DMS79 (cell line): Measurements from ENCODE around the gene SMIM24.

ENCODE experiments used
- DNase-seq: peaks from one replicate; lab custom pipeline; 2025; lab: John Stamatoyannopoulos, UW

Gene SMIM24

DNA sequence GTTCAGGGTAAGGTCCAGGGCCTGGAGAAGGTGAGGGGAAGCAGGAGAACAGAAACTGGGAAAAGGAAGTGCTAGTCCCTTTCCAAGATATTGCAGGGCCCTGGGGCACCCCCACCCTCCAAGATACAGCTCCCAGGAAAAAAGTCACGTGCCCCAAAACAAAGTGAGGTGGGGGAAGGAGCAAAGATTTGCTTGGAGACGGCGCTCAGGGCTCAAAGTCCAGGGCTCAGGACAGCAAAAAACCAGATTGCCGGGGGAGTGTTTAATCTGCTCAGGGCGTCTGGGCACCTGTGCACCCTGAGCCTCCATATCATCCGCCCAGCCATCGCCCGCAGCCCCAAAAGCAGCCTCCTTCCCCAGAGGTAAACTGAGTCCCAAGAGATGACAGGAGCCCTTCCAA is 6.3 kb downstream of the SMIM24 start:
- no peak for DNase-seq

DNA sequence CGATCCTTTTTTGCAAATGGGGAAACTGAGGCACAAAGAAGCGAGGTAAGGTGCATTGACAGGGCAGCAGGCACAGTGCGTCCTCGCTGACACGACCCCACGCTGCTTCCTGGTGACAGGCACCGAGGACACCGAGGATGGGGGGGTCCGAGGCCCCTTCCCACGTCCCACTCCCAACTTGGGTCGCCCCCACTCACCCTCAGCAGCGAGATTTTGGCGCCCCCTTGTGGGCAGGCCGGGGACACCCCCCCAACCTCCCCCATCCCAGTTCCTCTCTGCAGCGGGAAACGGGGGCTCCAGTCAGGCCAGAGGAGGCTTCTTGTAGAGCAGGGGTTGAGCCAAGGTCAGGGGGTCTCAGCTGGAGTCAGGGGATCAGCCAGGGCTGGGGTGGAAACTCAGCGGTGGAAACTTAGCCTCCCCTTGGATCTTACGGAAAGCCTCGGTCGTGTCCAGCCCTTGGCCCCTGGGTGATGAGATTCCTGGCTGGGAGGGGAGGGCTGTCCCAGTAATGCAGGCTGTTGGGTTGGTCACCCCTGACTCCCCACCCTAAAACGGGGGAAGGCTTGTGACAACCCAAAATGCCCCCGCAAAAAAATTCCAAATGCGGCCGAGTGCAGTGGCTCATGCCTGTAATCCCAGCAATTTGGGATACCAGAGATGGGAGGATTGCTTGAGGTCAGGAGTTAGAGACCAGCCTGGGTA is 8.2 kb downstream of the SMIM24 start:
- no peak for DNase-seq

DNA sequence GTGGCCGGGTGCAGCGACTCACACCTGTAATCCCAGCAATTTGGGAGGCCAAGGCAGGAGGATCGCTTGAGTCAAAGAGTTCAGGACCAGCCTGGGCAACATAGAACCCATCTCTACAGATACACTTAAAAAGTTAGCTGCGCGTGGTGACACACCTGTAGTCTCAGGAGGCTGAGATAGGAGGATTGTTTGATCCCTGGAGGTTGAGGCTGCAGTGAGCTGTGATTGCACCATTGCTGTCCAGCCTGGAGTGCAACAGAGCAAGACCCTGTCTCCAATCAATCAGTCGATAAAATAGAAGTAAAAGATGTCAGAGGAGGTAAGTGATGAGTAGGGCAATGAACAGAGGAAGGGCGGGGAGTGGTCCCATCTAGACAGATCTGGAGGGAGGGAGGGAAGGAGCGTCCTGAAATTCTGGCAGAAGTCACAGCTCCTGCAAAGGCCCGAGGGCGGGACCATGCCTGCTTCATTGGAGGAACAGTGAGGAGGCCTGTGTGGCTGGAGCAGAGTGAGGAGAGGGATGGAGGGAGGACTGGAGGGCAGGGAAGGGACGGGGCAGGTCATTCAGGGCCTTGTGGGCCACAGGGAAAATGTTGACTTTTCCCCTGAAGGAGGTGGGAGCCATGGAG is 9.7 kb downstream of the SMIM24 start:
- DNase-seq = no peak

GRCh38 chr19:3469638-3470499 is 10.5 kb downstream of the SMIM24 start:
- no peak for DNase-seq

DNA sequence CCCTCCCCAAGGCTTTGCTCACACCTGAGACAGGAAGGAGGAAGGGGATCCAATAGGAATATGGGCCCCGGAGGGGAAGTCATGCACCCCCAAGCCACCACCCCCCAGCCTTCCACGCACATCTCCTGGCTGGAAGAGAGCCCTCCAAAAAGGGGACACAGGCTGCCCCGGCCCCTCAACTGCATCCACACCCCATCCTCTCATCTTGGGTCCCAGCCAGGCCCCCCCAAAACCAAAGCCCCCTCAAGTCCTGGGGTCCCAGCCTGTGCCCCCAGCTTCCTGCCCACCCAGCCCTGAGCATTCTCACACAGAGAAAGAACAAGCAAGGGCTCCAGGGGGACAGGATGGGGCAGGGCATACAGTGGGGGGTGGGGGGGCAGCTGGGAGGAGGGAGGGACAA is 12.1 kb downstream of the SMIM24 start:
- no peak for DNase-seq

DNA sequence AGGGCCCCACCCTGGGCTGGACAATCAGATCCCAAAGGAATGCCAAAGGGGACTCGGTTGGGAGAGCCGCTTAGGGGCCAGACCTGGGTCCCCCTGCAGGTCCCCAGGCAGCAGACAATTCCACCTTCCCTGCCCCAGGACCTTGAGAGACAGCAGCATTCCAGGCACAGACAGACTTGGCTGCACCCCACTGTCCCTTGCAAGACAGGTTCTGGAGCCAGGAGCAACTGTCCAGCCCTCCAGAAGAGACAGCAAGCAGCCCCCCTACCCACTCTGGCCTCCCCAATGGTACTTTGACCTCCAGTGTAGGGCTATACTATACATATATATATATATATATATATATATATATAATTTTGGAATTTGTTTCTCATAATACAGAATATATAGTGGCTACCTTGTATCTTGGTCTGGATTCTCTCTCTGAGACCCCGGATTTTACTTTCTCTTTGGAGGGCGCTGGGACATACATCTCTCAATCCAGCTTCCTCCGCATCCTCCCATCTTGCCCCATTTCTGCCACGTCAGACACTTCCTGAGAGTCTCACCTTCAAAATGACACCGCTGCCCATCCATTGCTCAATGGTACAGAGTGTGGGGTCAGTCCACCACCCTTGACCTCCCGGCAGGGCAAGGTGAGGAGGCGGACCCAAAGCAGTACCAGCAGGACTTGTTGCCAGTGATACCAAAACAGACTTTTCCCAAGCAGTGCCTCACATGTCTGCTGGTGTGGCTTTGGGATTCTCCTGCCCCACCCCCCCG is 12.7 kb downstream of the SMIM24 start:
- no peak for DNase-seq

DNA sequence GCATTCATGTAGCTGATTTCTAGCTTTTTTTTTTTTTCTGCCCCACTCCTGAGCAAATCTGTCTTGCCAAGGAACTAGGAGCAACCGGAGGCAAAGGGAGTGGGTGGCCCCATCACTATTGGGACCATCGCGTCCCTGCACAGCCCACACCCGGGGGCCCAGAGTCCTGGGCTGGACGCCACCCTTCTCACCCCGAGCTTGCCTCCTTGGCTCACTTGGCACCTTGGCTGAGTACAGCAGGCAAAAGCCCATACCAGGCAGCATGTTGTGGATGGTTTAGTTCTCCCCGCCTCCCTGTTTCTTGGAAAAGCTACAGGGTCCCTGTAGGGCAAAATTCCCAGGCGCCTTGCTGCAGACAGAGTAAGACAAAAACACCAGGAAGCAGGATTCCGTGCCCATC is 13.7 kb downstream of the SMIM24 start:
- DNase-seq = no peak

GRCh38 chr19:3465552-3465951 is 14.8 kb downstream of the SMIM24 start:
- no peak for DNase-seq

DNA sequence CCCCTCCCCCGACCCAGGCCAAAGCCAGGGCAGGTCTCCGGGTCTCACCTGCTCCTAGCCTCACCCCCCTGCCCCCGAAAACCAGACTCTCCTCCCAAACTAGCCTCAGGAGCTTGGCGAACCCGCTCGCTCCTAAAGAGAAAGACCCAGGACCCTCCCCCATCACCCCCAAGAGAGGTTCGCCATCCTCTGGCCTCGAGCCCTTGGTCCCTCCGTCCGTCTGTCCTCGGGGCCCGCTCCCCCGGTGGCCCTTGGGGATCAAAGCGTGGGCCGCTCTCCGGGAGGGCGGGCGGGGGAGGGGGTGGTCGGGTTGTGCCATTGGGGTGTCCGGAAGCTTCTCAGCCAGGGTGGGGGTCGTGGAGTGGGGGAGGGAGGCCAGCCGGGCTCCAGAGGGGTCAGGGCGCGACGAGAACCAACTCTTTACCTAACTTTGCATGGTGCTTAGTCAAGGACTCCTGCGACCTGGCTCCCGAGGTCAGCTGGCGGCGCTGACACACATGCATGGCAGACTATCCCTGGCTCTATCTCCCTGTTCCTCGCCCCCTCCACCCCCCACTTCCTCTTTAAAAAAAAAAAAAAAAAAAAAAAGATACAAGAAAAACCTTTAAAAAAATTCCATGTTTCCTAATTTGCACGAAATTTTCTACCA is 15.6 kb downstream of the SMIM24 start:
- no peak for DNase-seq

DNA sequence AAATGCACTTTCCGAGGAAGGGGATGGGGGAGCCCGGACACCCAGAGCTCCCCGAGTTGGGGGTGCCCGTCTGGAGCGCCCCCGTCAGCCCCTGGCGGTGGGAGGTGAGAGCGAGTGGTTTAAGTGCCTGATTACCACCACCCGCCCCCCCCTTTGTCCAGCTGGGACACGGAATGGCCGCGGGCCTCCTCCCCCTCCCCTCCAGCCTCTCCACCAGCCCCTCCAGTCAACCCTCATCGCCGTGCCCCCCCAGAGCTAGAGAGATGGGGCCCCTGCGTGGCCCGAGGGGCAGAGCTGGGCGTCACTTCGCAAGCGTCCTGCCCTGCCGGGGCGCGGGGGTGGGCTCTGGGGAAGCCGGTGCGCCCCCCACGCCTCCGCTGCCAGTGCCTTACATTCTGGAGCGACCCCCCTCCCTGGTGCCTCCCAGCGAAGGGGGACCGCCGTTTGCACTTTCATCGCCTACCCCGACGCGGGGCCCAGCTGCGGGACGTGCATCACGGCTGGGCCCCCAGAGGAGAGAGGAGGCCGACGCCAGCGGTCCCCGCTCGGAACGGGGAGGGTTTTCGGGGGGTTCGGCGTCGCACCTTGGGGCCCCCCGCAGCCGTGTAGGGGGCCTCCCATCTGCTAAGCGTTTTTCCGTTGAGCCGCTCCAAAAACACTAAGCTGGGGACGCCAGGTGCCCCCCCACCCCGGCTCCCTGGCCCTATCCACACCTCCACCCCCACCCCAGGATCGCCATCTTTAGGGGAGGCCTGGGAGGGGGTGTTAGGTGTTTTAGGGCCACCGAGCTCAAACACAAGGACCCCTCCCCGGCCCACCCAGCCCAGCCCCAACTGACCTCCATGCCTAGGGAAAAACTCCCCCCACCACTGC is 16.4 kb downstream of the SMIM24 start:
- no peak for DNase-seq

DNA sequence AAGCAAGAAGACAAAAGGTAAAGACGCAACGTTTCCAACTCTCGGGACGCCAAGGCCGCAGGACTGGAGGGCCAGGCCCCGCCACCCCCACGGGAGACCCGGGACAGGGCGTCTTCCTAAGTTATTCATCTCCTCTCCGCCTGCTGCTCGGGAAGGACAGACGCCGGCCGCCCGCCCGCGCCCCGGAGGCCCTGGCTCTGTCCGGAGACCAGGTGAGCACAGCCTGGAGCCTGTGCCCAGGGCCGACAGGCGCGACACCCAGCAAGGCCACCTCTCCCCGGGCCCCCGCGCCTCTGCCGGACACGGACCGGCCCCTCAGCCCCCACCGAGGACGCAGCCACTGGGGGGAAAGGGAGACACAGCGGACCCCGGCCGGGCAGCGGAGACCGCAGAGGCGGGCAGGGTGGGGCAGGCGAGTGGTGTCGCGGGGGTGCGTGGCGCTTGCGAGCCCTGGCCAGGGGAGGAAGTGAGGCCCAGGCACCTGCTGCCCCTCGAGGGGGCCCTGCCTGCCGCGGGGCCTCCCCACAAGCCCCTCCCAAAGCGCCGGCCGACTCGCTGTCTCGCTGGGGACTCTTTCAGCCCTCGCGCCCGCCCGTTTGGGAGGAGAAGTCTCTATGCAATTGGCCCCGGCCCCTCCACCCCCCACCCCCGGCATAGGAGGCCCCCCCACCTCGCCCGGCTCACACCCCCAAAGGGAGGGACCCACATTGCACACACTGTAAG is 17.2 kb downstream of the SMIM24 start:
- DNase-seq = no peak

- no peak for DNase-seq
Observed at GRCh38 chr19:3459965-3460582, 20.3 kb downstream of the SMIM24 start.

DNA sequence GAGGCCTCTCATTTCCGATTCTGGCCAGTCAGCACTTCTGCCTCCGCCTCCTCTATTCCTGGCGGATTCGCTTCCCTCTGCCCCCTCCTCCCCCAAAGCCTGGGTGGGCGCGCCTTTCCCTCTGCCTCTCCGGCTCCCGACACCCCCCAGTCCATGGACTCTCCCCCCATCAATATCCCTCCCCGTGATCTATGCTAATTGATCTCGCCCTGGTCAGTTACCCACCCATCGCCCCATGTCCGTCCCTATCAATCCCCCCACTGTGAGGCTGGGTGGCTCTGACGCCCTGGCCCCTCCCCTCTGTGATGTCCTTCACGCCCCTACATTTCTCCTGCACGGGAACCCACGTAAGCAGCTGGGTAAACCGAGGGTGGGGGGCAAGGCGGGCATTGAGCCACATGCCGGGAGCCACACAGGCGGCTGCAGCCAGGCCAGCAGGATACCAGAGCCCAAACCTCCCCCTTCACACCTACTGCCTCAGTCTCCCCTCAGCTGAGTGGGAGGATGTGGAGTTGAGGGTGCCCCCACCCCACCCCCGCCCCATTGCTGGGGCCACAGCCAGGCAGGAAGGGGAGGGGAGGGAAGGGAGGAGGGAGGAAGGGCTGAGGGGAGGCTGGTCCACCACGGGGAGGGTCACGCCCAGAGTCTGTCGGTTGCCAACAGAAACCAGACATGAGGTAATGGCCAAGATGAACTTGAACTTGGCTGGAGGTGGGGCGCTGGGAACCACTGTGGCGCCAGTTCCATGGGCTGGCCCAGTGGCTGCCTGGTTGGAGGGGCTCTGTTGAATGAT is 21.0 kb downstream of the SMIM24 start:
- no peak for DNase-seq

DNA sequence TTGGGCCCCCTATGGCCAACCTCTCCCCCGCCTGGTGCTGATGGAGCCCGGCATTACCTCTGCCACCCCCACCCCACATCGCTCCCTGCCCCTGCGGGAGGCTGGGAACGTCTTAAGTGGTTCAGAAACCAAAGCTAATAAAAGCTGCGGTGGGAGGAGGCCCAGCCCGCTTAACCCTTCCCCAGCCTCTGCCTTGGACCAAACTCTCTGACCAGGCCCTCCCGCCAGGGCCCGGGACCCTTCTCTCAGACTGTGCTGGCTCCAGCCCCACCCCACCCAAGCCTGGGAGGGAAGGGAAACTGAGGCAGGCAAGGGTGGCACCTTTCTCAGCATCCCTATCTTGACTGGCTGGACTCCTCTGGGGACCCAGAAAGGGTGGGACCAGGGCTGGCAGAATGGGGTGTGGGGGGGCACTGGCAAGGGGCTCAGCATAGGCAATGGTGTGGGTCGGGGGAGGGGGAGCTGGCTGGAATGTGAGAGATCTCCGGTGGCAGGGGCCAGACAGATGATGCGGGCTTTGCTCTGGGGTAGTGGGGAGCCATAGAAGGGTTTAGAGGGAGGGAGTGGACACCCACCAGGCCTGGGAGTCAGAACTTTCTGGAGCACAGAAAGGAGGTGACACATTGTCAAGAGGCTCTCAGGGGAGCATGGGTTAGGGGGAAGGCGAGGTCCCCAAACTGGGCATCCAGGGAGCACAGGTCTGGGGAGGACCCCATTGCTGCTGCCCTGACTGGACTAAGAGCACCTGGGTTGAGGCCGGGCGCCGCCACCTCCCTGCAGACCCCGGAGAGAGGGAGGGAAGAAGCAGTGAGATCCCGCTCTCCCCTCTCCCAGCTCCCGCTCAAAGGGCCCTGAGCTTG is 21.9 kb downstream of the SMIM24 start:
- no peak for DNase-seq

GRCh38 chr19:3457528-3458228 is 22.6 kb downstream of the SMIM24 start:
- DNase-seq = no peak

GRCh38 chr19:3456925-3457527 is 23.3 kb downstream of the SMIM24 start:
- no peak for DNase-seq
